GM12875 (cell line): ENCODE measurements around the gene ZNF549.
"Not testable (repeated sequence)": the region's sequence is repeated elsewhere in the genome, so short reads cannot be mapped to it uniquely, and the experiment has no call there.

ENCODE experiments used
- H3K4me3 ChIP-seq: one replicate; pipeline ENCODE4 v1.5.1; 2011; ENCODE audit warnings: low read depth, low read length, control low read depth
- TF ChIP-seq, protein P1 (sequence below): IDR thresholded peaks from 2 replicates; pipeline ENCODE4 v1.5.1; 2011; ENCODE audit warnings: low read depth, mild to moderate bottlenecking, control low read depth, inconsistent platforms, low read length, moderate library complexity, borderline replicate concordance; ENCODE audit not compliant: insufficient read depth

ZNF549 gene

DNA sequence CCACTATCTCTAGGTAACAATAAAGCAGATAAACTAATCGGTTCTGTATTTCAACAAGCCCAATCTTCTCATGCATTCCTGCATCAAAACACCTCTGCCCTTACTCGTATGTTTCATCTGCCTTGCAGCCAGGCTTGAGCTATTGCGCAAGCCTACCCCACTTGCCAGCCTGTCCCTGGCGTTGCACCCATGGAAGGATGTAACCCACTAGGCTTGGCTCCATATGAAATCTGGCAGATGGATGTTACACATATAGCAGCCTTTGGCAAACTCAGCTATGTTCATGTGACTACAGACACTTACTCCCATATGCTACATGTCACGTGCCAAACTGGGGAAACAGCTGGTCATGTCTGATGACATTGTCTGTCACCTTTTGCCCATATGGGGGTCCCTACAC is 11.9 kb upstream of the ZNF549 start:
- TF ChIP-seq, protein P1, sequence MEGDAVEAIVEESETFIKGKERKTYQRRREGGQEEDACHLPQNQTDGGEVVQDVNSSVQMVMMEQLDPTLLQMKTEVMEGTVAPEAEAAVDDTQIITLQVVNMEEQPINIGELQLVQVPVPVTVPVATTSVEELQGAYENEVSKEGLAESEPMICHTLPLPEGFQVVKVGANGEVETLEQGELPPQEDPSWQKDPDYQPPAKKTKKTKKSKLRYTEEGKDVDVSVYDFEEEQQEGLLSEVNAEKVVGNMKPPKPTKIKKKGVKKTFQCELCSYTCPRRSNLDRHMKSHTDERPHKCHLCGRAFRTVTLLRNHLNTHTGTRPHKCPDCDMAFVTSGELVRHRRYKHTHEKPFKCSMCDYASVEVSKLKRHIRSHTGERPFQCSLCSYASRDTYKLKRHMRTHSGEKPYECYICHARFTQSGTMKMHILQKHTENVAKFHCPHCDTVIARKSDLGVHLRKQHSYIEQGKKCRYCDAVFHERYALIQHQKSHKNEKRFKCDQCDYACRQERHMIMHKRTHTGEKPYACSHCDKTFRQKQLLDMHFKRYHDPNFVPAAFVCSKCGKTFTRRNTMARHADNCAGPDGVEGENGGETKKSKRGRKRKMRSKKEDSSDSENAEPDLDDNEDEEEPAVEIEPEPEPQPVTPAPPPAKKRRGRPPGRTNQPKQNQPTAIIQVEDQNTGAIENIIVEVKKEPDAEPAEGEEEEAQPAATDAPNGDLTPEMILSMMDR = no peak
- H3K4me3 ChIP-seq = no peak overlapping the region

DNA sequence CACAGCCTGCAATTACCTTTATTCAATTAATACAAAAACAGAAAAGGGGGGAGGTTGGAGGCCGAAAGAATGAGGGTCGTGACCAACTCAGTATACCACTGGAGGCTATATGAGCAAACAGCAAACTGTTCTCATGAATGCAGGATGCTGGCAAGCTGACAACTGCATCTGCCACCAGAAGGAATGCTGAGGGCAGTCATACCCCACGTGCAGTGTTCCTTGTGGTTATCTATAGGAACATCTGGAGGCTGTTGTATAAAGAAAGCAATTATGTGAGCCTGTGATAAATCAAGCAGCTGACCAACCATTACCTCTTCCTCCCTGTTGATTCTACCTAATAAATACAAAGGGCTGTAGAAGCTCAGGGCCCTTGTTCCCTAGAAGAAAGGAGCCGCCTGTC is 9.1 kb upstream of the ZNF549 start:
- not testable (repeated sequence) for H3K4me3 ChIP-seq

DNA sequence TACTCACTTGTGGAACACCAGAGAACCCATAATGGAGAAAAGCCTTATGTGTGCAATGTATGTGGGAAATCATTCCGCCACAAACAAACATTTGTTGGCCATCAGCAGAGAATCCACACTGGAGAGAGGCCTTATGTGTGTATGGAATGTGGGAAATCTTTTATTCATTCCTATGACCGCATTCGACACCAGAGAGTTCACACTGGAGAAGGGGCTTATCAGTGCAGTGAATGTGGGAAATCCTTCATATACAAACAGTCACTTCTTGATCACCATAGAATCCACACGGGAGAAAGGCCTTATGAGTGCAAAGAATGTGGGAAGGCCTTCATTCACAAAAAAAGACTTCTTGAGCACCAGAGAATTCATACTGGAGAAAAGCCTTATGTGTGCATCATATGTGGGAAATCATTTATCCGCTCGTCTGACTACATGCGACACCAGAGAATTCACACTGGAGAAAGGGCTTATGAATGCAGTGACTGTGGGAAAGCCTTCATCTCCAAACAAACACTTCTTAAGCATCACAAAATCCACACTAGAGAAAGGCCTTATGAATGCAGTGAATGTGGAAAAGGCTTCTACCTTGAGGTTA is 10.9 kb downstream of the ZNF549 start:
- TF ChIP-seq, protein P1 = no peak
- H3K4me3 ChIP-seq = no peak overlapping the region

DNA sequence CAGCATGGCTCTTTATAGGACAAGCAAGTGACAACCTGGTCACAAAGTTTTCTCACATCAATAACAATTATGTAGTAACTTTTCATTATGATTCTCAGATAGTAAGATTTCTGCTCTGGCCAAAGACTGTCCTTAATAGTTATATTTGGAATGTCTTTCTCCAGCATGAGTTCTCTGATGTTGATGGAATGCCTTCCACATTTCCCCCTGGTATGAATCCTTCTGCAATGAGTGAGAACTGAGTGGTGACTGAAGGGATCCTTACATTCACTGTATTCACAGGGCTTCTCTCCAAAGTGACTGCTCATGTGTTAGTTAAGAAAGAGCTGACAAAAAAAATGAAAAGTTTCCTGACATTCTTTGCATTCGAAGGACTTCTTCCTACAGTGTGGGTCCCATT is 19.4 kb downstream of the ZNF549 start:
- TF ChIP-seq, protein P1 = no peak
- H3K4me3 ChIP-seq = no peak overlapping the region

DNA sequence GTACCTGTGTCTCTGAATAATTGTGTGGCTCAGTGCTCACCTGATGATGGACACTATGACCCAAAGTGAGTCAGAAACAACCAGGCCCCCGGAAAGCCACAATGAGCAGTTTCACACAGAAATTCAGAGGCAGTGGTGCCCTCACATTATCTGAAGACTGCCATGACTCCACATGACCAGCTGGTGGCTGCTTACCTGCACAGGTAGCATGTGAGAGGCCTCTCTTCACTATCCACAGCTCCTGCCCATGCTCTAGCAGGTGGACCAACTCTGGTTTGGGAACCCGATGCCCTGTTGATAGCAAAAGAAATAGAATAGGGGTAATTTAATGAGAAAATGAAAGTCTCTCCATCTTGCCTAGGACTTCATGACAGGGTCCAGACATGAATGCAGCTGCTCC is 25.3 kb downstream of the ZNF549 start:
- TF ChIP-seq, protein P1 = no peak

DNA sequence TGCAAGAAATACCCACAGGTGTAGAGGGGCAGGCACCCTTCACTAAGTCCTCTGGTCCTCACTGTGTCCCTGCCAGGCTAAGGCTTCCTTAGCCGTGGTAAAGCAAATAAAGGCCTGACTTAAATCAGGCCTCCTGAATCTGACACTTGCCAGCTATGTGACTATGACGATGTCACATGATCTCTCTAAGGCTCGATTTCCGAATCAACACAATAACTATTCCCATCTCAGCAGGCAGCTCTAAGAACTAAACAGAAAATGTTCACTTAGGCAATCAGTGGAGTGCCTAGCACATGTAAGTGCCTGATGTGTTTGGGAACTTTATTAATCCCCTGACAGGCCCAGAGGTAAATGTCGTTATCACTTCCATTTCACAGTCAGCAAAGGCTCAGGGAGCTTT is 30.5 kb downstream of the ZNF549 start:
- H3K4me3 ChIP-seq = no peak overlapping the region
- TF ChIP-seq, protein P1 = no peak

More for the DNA sequence above, 25.3 kb downstream of the ZNF549 start:
- H3K4me3 ChIP-seq = no peak overlapping the region

DNA sequence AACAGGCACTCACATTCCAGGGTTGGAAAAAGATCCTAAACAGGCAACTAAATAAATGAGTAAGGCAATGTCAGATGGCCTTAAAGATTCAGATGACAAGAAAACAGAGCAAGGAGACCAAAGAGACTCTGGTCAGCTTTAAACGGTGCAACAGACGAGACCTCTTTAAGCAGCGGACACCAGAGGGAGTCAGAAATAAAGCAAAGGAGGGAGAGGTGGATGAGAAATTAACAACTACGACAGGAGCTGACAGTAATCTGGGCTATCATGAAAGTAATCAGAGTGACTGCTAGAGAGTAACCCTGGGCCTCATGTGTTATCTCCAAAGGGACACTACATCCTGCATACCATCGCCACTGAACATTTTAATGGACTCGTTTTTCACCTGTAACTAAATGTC is 31.4 kb downstream of the ZNF549 start:
- H3K4me3 ChIP-seq = peak overlapping the region; percentile 83

More for the DNA sequence above, 31.4 kb downstream of the ZNF549 start:
- TF ChIP-seq, protein P1 = no peak
